Cardiac muscle cell (in vitro differentiated cells and primary cell): ENCODE data around the gene CRTC1. TPM values are rescaled to one million over a fixed set of nuclear protein-coding genes. Genes with fewer than 3 reads are reported as not detected.

Experiments
- DNase-seq, 2 donors: peaks; one replicate each; pipeline versions ENCODE4 v3.0.0 to v3.0.0-alpha.2; 2010 to 2017; ENCODE audit warnings: low read depth in 1 of 2, low spot score in 1 of 2
- H3K27ac ChIP-seq: fragments of 200-600 bp; sonication (generic); 2 replicates; pipeline ENCODE4 v1.5.1; 2016
- H3K27me3 ChIP-seq: fragments of 200-600 bp; sonication (generic); 2 replicates; pipeline ENCODE4 v1.6.0; 2016; ENCODE audit warnings: control low read depth
- H3K36me3 ChIP-seq: fragments of 200-600 bp; sonication (generic); 2 replicates; pipeline ENCODE4 v1.5.1; 2016; ENCODE audit warnings: control low read depth
- H3K4me1 ChIP-seq: fragments of 200-600 bp; sonication (generic); 2 replicates; pipeline ENCODE4 v1.8.1; 2017; ENCODE audit warnings: low read depth, mild to moderate bottlenecking, mixed run types
- H3K4me3 ChIP-seq: fragments of 200-600 bp; sonication (generic); 2 replicates; pipeline ENCODE4 v1.5.1; 2016; ENCODE audit warnings: mild to moderate bottlenecking
- H3K9me3 ChIP-seq: fragments of 200-600 bp; sonication (generic); 2 replicates; pipeline ENCODE4 v1.5.1; 2017; ENCODE audit warnings: low read depth, mild to moderate bottlenecking, control low read depth
- polyA plus RNA-seq: library from polyadenylated mRNA; unstranded; fragments of >200 nt; fragmentation: Nextera tagmentation; extraction: Ambion mirVana; gene quantifications from 2 replicates; pipeline ENCODE4 v1.2.1, GENCODE V29; 2016
- total RNA-seq: library from RNA; depleted of rRNA; stranded (reverse); fragments of >200 nt; gene quantifications from 2 replicates; pipeline ENCODE4 v1.2.3, GENCODE V29; 2016
- TF ChIP-seq, protein P1 (sequence below): IDR thresholded peaks from 2 replicates; pipeline ENCODE4 v1.5.1; 2012; ENCODE audit warnings: low read depth, mild to moderate bottlenecking, low read length

The CRTC1 gene
- total and polyA plus RNA-seq, 2 experiments from 2014 or later: 4.0 to 13.8 TPM

DNA sequence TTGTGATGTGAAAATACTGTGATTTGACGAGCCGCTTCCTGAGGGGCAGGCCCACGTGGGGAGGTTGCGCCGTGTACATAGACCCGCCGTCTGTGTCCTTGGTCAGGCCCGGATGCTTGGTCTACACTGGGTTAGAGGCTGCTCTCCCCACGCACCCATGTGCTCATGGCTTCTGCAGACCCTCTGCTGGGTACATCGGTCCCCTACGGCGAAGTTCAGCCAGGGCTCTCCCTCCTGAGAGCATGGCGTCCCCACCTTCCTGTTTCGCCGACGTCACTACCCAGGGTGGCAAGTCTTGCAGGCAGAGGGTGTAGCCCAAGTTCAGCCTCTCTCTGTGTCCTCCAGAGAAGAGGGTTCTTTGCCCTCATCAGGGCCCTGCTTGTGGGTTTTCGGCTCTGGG is 96.6 kb downstream of the CRTC1 start:
- TF ChIP-seq, protein P1, sequence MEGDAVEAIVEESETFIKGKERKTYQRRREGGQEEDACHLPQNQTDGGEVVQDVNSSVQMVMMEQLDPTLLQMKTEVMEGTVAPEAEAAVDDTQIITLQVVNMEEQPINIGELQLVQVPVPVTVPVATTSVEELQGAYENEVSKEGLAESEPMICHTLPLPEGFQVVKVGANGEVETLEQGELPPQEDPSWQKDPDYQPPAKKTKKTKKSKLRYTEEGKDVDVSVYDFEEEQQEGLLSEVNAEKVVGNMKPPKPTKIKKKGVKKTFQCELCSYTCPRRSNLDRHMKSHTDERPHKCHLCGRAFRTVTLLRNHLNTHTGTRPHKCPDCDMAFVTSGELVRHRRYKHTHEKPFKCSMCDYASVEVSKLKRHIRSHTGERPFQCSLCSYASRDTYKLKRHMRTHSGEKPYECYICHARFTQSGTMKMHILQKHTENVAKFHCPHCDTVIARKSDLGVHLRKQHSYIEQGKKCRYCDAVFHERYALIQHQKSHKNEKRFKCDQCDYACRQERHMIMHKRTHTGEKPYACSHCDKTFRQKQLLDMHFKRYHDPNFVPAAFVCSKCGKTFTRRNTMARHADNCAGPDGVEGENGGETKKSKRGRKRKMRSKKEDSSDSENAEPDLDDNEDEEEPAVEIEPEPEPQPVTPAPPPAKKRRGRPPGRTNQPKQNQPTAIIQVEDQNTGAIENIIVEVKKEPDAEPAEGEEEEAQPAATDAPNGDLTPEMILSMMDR: no peak
- peaks cover 68% of the 10 kb centered on the region for H3K27me3 ChIP-seq
- no peaks in the 10 kb centered on the region for H3K36me3 ChIP-seq
- H3K4me3 ChIP-seq: no peak overlapping the region
- DNase-seq: no peak
- H3K27ac ChIP-seq: no peak overlapping the region
- H3K4me1 ChIP-seq: no peaks in the 10 kb centered on the region
- H3K9me3 ChIP-seq: no peaks in the 10 kb centered on the region

DNA sequence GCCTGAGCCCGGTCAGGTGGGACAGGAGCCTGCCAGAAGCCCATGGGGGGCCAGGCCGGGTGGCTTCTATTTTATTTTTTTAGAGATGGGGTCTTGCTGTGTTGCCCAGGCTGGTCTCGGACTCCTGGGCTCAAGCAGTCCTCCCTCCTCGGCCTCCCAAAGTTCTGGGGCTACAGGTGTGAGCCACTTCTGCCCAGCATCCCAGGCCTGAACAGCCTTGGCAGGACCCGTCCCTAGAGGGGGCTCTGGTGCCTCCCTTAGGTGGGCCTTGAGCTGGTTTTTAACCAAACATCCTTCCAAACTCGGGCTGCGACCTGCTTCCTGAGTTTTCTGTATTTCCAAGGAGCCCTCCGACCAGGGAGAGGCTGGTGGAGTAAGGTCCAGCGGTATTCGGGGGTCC is 97.2 kb downstream of the CRTC1 start:
- Histone ChIP-seq H3K36me3 (no peaks in the 10 kb centered on the region), H3K4me1 (no peaks in the 10 kb centered on the region), H3K27ac (no peak overlapping the region), H3K9me3 (no peaks in the 10 kb centered on the region), H3K27me3 (peaks cover 74% of the 10 kb centered on the region), H3K4me3 (no peak overlapping the region)
- TF ChIP-seq, protein P1: peak; percentile 10
- no peak for DNase-seq

- Histone ChIP-seq H3K36me3 (no peaks in the 10 kb centered on the region), H3K27ac (no peak overlapping the region), H3K4me1 (no peaks in the 10 kb centered on the region), H3K9me3 (no peaks in the 10 kb centered on the region), H3K4me3 (no peak overlapping the region), H3K27me3 (peaks cover 79% of the 10 kb centered on the region)
- TF ChIP-seq, protein P1: no peak
- no peak for DNase-seq
Observed at GRCh38 chr19:18781047-18781600, 97.6 kb downstream of the CRTC1 start.

GRCh38 chr19:18781885-18782527 is 98.5 kb downstream of the CRTC1 start:
- no peak for DNase-seq
- H3K9me3 ChIP-seq: no peaks in the 10 kb centered on the region
- no peaks in the 10 kb centered on the region for H3K36me3 ChIP-seq
- no peak overlapping the region for H3K27ac ChIP-seq
- H3K27me3 ChIP-seq: peaks cover 86% of the 10 kb centered on the region
- TF ChIP-seq, protein P1: no peak
- no peaks in the 10 kb centered on the region for H3K4me1 ChIP-seq
- no peak overlapping the region for H3K4me3 ChIP-seq

DNA sequence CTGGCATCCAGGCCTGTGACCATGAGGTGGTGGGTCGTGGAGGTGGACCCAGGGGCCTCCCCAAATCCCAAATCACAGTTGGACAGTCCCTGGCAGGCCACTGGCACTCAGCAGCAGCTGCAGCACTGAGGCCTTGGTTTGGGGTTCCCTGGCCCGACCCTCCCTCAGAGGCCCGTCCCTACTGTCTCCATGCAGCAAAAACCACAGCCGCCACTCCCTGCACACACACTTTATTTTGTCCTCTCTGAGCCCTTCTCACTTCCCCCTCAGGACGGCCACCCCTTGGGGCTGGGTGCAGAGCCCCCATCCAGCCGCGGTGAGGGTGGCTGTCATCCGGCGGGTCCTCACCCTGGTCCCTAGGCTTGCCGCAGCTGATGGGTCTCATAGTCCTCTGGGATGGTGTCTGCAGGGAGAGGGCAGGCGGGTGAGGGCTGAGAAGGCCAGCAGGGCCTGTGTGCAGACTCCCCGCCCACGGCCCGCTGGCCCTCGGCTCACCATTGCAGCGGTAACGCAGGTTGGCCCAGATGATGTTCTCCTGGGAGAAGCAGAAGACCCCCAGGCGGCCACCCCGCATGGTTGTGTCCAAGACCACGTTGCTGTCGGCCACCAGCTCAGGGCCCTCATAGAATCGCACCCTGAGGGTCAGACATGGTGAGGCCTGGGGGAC is 99.2 kb downstream of the CRTC1 start:
- H3K9me3 ChIP-seq: no peaks in the 10 kb centered on the region
- H3K4me1 ChIP-seq: no peaks in the 10 kb centered on the region
- TF ChIP-seq, protein P1: no peak
- DNase-seq: no peak
- no peaks in the 10 kb centered on the region for H3K36me3 ChIP-seq
- H3K27ac ChIP-seq: no peak overlapping the region
- H3K4me3 ChIP-seq: no peak overlapping the region
- peaks cover 86% of the 10 kb centered on the region for H3K27me3 ChIP-seq
